Astrocyte (in vitro differentiated cells and primary cell): ENCODE data around the gene NCAM2. TPM values are rescaled to one million over a fixed set of nuclear protein-coding genes. Genes with fewer than 3 reads are reported as not detected.

ENCODE experiments used
- DNase-seq: peaks from one replicate; pipeline ENCODE4 v3.0.0-alpha.2; 2010; ENCODE audit warnings: low read depth
- FAIRE-seq: peaks from 2 replicates; lab custom pipeline; 2011; peaks lifted over from hg19 to GRCh38; lab: Jason Lieb, UNC
- H2AFZ ChIP-seq: 2 replicates; pipeline ENCODE4 v1.6.0; 2012; ENCODE audit warnings: low read depth, low read length, inconsistent platforms
- H3K27ac ChIP-seq: 2 replicates; pipeline ENCODE4 v1.5.1; 2011; ENCODE audit warnings: low read depth, low read length, inconsistent platforms
- H3K27me3 ChIP-seq: 2 replicates; pipeline ENCODE4 v1.6.0; 2011; ENCODE audit warnings: low read length, inconsistent platforms; ENCODE audit not compliant: insufficient read depth
- H3K36me3 ChIP-seq: 2 replicates; pipeline ENCODE4 v1.5.1; 2011; ENCODE audit warnings: low read length, inconsistent platforms; ENCODE audit not compliant: insufficient read depth
- H3K4me1 ChIP-seq: 2 replicates; pipeline ENCODE4 v1.5.1; 2011; ENCODE audit warnings: low read length, inconsistent platforms; ENCODE audit not compliant: insufficient read depth
- H3K4me2 ChIP-seq: 2 replicates; pipeline ENCODE4 v1.6.0; 2012; ENCODE audit warnings: low read length, inconsistent platforms
- H3K4me3 ChIP-seq: 2 replicates; pipeline ENCODE4 v1.5.1; 2011; ENCODE audit warnings: low read depth, mild to moderate bottlenecking, low read length, inconsistent platforms; ENCODE audit not compliant: insufficient read depth
- H3K79me2 ChIP-seq: 2 replicates; pipeline ENCODE4 v1.6.0; 2012; ENCODE audit warnings: mild to moderate bottlenecking, low read length, inconsistent platforms; ENCODE audit not compliant: insufficient read depth
- H3K9ac ChIP-seq: 2 replicates; pipeline ENCODE4 v1.6.0; 2012; ENCODE audit warnings: mild to moderate bottlenecking, low read length, inconsistent platforms
- H3K9me3 ChIP-seq: 2 replicates; pipeline ENCODE4 v1.5.1; 2012; ENCODE audit warnings: low read depth, mild to moderate bottlenecking, low read length, inconsistent platforms; ENCODE audit not compliant: insufficient read depth
- H4K20me1 ChIP-seq: 2 replicates; pipeline ENCODE4 v1.6.0; 2012; ENCODE audit warnings: low read length, inconsistent platforms; ENCODE audit not compliant: insufficient read depth
- H3K27ac Mint-ChIP-seq: one replicate; pipeline ENCODE4 v1.8.0; 2021; ENCODE audit warnings: mild to moderate bottlenecking, mixed read lengths; ENCODE audit not compliant: unreplicated experiment
- H3K27me3 Mint-ChIP-seq: one replicate; pipeline ENCODE4 v1.8.0; 2021; ENCODE audit warnings: low read depth, mixed read lengths; ENCODE audit not compliant: unreplicated experiment
- H3K36me3 Mint-ChIP-seq: one replicate; pipeline ENCODE4 v1.8.0; 2021; ENCODE audit warnings: low read depth, mixed read lengths; ENCODE audit not compliant: unreplicated experiment
- H3K4me1 Mint-ChIP-seq: one replicate; pipeline ENCODE4 v1.8.0; 2021; ENCODE audit warnings: low read depth, mixed read lengths; ENCODE audit not compliant: unreplicated experiment
- H3K4me3 Mint-ChIP-seq: one replicate; pipeline ENCODE4 v1.8.0; 2021; ENCODE audit warnings: mild to moderate bottlenecking, moderate library complexity, mixed read lengths; ENCODE audit not compliant: unreplicated experiment
- H3K9me3 Mint-ChIP-seq: one replicate; pipeline ENCODE4 v1.8.0; 2021; ENCODE audit warnings: mild to moderate bottlenecking, mixed read lengths; ENCODE audit not compliant: unreplicated experiment
- EZH2 ChIP-seq: IDR thresholded peaks from 2 replicates; pipeline ENCODE4 v1.6.1; 2012; ENCODE audit warnings: mild to moderate bottlenecking, low read length, inconsistent platforms; ENCODE audit not compliant: insufficient read depth
- total RNA-seq: library from RNA; stranded (reverse); gene quantifications from 2 replicates; pipeline ENCODE4 v1.2.1, GENCODE V29; 2021
- TF ChIP-seq, protein P1 (sequence below): IDR thresholded peaks from 2 replicates; pipeline ENCODE4 v1.5.1; 2011; ENCODE audit warnings: low read depth, mild to moderate bottlenecking, inconsistent platforms, low read length, moderate library complexity; ENCODE audit not compliant: insufficient read depth

NCAM2 gene
- total RNA-seq, 1 donor from 2014 or later: 6.8 TPM

DNA sequence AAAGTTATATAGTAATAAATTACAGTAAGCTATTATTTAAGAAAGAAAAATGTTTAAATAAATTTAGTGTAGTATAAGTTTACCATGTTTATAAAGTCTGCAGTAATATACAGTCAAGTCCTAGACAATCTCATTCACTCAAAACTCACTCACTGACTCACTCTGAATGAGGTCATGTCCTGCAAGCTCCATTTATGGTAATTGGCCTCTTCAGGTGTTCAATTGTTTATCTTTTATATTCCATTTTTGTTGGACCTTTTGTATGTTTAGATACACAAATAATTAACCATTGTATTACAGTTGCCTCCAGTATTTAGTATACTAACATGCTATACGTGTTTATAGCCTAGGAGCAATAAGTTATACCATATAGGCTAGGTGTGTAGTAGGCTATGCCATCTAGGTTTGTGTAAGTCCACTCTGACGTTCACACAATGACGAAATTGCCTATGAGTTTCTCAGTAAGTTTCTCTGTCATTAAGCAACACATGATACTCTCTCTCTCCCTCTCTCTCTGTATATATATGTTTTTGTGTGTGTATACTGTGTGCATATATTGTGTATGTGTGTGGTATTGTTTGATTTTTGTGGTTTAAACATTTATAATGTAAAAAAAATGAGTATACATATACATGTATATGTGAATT is 161.2 kb downstream of the NCAM2 start:
- no peak overlapping the region for H2AFZ ChIP-seq
- DNase-seq (no peak), FAIRE-seq (peak; percentile 70)
- H3K4me1 ChIP-seq: peaks cover 3% of the 10 kb centered on the region
- Mint-ChIP-seq H3K4me3 (no peak overlapping the region), H3K9me3 (no peaks in the 10 kb centered on the region), H3K4me1 (no peaks in the 10 kb centered on the region), H3K27ac (no peak overlapping the region), H3K27me3 (no peaks in the 10 kb centered on the region), H3K36me3 (no peaks in the 10 kb centered on the region)
- H3K9me3 ChIP-seq: no peaks in the 10 kb centered on the region
- H3K27me3 ChIP-seq: no peaks in the 10 kb centered on the region
- H3K79me2 ChIP-seq: no peaks in the 10 kb centered on the region
- TF ChIP-seq EZH2: no peak
- TF ChIP-seq, protein P1, sequence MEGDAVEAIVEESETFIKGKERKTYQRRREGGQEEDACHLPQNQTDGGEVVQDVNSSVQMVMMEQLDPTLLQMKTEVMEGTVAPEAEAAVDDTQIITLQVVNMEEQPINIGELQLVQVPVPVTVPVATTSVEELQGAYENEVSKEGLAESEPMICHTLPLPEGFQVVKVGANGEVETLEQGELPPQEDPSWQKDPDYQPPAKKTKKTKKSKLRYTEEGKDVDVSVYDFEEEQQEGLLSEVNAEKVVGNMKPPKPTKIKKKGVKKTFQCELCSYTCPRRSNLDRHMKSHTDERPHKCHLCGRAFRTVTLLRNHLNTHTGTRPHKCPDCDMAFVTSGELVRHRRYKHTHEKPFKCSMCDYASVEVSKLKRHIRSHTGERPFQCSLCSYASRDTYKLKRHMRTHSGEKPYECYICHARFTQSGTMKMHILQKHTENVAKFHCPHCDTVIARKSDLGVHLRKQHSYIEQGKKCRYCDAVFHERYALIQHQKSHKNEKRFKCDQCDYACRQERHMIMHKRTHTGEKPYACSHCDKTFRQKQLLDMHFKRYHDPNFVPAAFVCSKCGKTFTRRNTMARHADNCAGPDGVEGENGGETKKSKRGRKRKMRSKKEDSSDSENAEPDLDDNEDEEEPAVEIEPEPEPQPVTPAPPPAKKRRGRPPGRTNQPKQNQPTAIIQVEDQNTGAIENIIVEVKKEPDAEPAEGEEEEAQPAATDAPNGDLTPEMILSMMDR: no peak
- H3K36me3 ChIP-seq: no peaks in the 10 kb centered on the region
- H4K20me1 ChIP-seq: no peaks in the 10 kb centered on the region
- H3K9ac ChIP-seq: no peak overlapping the region
- H3K4me3 ChIP-seq: no peak overlapping the region
- no peak overlapping the region for H3K4me2 ChIP-seq
- no peak overlapping the region for H3K27ac ChIP-seq

DNA sequence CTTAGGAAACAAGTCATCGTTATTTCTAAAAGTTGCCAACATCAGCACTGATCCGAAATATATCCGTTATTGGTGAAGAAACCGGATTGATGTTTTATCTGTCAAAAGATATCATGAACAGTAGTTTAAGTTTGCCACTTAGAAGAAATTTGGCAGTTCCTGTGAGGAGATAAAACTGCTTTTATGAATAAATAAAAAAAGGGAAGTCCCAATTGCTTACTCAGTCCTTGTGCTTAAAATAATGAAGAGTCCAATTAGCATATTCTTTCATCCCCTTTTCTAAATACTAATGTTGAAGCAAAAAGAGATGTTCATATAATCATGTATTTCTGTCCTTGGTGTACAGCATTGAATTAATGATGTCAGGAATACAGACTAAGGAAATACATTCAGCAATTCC is 164.6 kb downstream of the NCAM2 start:
- H3K4me3 Mint-ChIP-seq: no peak overlapping the region
- Histone ChIP-seq H3K9ac (no peak overlapping the region), H3K9me3 (no peaks in the 10 kb centered on the region), H3K27me3 (no peaks in the 10 kb centered on the region), H3K4me2 (no peak overlapping the region), H3K4me3 (no peak overlapping the region), H2AFZ (no peak overlapping the region), H3K79me2 (no peaks in the 10 kb centered on the region), H3K27ac (no peak overlapping the region), H3K4me1 (peaks cover 13% of the 10 kb centered on the region), H3K36me3 (no peaks in the 10 kb centered on the region), H4K20me1 (no peaks in the 10 kb centered on the region)
- no peak overlapping the region for H3K27ac Mint-ChIP-seq
- H3K4me1 Mint-ChIP-seq: peaks cover 6% of the 10 kb centered on the region
- DNase-seq: no peak
- FAIRE-seq: no peak
- TF ChIP-seq EZH2: no peak
- TF ChIP-seq, protein P1: no peak
- no peaks in the 10 kb centered on the region for H3K36me3 Mint-ChIP-seq
- no peaks in the 10 kb centered on the region for H3K9me3 Mint-ChIP-seq
- H3K27me3 Mint-ChIP-seq: no peaks in the 10 kb centered on the region

DNA sequence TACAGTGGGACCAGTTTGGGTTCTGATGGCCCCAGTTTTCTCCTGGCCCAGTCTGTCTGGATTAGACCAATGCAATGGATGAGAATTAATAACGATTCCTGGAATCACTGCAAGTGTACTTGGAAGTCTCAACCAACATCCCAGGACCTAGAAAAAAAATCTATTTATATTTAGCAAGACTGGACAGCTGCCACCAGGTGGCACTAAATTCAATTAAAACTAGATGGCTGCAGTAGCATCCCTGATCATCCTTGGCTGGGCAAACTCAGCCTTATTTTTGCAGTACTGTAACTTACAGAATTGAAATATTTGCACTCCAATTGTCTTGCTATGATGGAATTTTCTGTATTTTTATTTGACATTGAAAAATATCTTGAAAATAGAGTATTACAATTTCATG is 165.7 kb downstream of the NCAM2 start:
- H3K4me2 ChIP-seq: no peak overlapping the region
- DNase-seq (peak; percentile 51), FAIRE-seq (no peak)
- no peak for TF ChIP-seq EZH2
- TF ChIP-seq, protein P1: peak; percentile 77
- Mint-ChIP-seq H3K36me3 (no peaks in the 10 kb centered on the region), H3K4me3 (no peak overlapping the region), H3K27me3 (no peaks in the 10 kb centered on the region), H3K4me1 (peaks cover 6% of the 10 kb centered on the region), H3K27ac (no peak overlapping the region), H3K9me3 (no peaks in the 10 kb centered on the region)
- no peaks in the 10 kb centered on the region for H4K20me1 ChIP-seq
- H3K27ac ChIP-seq: no peak overlapping the region
- H2AFZ ChIP-seq: no peak overlapping the region
- no peaks in the 10 kb centered on the region for H3K79me2 ChIP-seq
- H3K4me3 ChIP-seq: no peak overlapping the region
- no peak overlapping the region for H3K9ac ChIP-seq
- H3K27me3 ChIP-seq: no peaks in the 10 kb centered on the region
- H3K4me1 ChIP-seq: peaks cover 13% of the 10 kb centered on the region
- H3K36me3 ChIP-seq: no peaks in the 10 kb centered on the region
- H3K9me3 ChIP-seq: no peaks in the 10 kb centered on the region
